IMR-90 (cell line): ENCODE measurements around the gene SPANXN1. TPM values are rescaled to one million over a fixed set of nuclear protein-coding genes. Genes with fewer than 3 reads are reported as not detected.

Experiments
- ATAC-seq: fragments of 200-7000 bp; cut with Tn5 transposase; 2 replicates; pipeline ENCODE4 v1.9.1; 2020; ENCODE audit warnings: low read depth, mild to moderate bottlenecking, moderate library complexity
- BruUV-seq: library from RNA; stranded (reverse); fragments of 400-500 nt; replicated peaks from 2 replicates; lab custom pipeline; 2021; lab: Mats Ljungman, UMichigan
- CTCF ChIA-PET: fragments of 300-600 bp; formaldehyde crosslinking; extraction: SDS; loops from one replicate; lab custom pipeline; 2021; ENCODE audit warnings: antibody characterized with exemption; lab: Yijun Ruan, JAX
- POLR2A ChIA-PET: fragments of 300-600 bp; sonication (Branson Sonifier 250); formaldehyde crosslinking; loops from one replicate; lab custom pipeline; 2022; ENCODE audit warnings: antibody characterized with exemption; ENCODE audit not compliant: unreplicated experiment; lab: Charles Lee
- DNase-seq: peaks from one replicate; pipeline ENCODE4 v3.0.0; 2013
- H2AFZ ChIP-seq: replicated peaks from 2 replicates; pipeline ENCODE3; 2013; ENCODE audit warnings: low read length, mild to moderate bottlenecking; ENCODE audit not compliant: poor library complexity
- H2AK5ac ChIP-seq: 2 replicates; pipeline ENCODE4 v1.6.1; 2013; ENCODE audit warnings: low read depth, low read length, inconsistent platforms
- H2AK9ac ChIP-seq: replicated peaks from 2 replicates; pipeline ENCODE3; 2013; ENCODE audit warnings: mild to moderate bottlenecking, low read depth, low read length, moderate library complexity; ENCODE audit not compliant: poor library complexity
- H2BK120ac ChIP-seq: 2 replicates; pipeline ENCODE4 v1.6.1; 2013; ENCODE audit warnings: low read depth, low read length, inconsistent platforms
- H2BK15ac ChIP-seq: 3 replicates; pipeline ENCODE4 v1.6.1; 2013; ENCODE audit warnings: low read depth, low read length, inconsistent platforms
- H2BK20ac ChIP-seq: 2 replicates; pipeline ENCODE4 v1.6.1; 2013; ENCODE audit warnings: low read depth, mild to moderate bottlenecking, inconsistent platforms, low read length, moderate library complexity
- H2BK5ac ChIP-seq: 2 replicates; pipeline ENCODE4 v1.6.1; 2013; ENCODE audit warnings: mild to moderate bottlenecking, low read depth, low read length, inconsistent platforms; ENCODE audit not compliant: poor library complexity, severe bottlenecking
- H3K14ac ChIP-seq: replicated peaks from 2 replicates; pipeline ENCODE4 v1.6.1; 2013; ENCODE audit warnings: low read depth, low read length, inconsistent platforms
- H3K18ac ChIP-seq: 2 replicates; pipeline ENCODE4 v1.6.1; 2013; ENCODE audit warnings: low read depth, low read length, control low read depth
- H3K23ac ChIP-seq: 2 replicates; pipeline ENCODE4 v1.6.1; 2013; ENCODE audit warnings: low read depth, low read length, inconsistent platforms
- H3K27ac ChIP-seq: 2 replicates; pipeline ENCODE4 v1.5.1; 2013; ENCODE audit warnings: mild to moderate bottlenecking, control low read depth, low read length; ENCODE audit not compliant: insufficient read depth
- H3K27me3 ChIP-seq: 2 replicates; pipeline ENCODE4 v1.6.1; 2013; ENCODE audit warnings: low read length; ENCODE audit not compliant: control insufficient read depth, insufficient read depth
- H3K36me3 ChIP-seq: 2 replicates; pipeline ENCODE4 v1.6.1; 2013; ENCODE audit warnings: low read length, mixed read lengths; ENCODE audit not compliant: control insufficient read depth, insufficient read depth
- H3K4ac ChIP-seq: 2 replicates; pipeline ENCODE4 v1.6.1; 2013; ENCODE audit warnings: low read depth, low read length, inconsistent platforms
- H3K4me1 ChIP-seq: 2 replicates; pipeline ENCODE4 v1.6.1; 2013; ENCODE audit warnings: low read length, mixed read lengths; ENCODE audit not compliant: control insufficient read depth, insufficient read depth
- H3K4me2 ChIP-seq: 2 replicates; pipeline ENCODE4 v1.6.1; 2013; ENCODE audit warnings: low read depth, mild to moderate bottlenecking, control low read depth, low read length, moderate library complexity
- H3K4me3 ChIP-seq: 2 replicates; pipeline ENCODE4 v1.5.1; 2013; ENCODE audit warnings: low read depth, mild to moderate bottlenecking, control low read depth, low read length, moderate library complexity; ENCODE audit not compliant: insufficient read depth
- H3K56ac ChIP-seq: 2 replicates; pipeline ENCODE4 v1.6.1; 2013; ENCODE audit warnings: low read length, inconsistent platforms; ENCODE audit not compliant: insufficient read depth; ENCODE audit errors: extremely low read depth
- H3K79me1 ChIP-seq, 2 experiments: 2 replicates each; pipeline ENCODE4 v1.6.1; 2013; ENCODE audit warnings: low read length in 2 of 2, inconsistent platforms in 1 of 2, low read depth in 1 of 2
- H3K9ac ChIP-seq: 2 replicates; pipeline ENCODE4 v1.6.1; 2013; ENCODE audit warnings: low read depth, low read length, control low read depth
- H3K9me1 ChIP-seq: 2 replicates; pipeline ENCODE4 v1.6.1; 2013; ENCODE audit warnings: low read length, inconsistent platforms; ENCODE audit not compliant: insufficient read depth
- H3K9me3 ChIP-seq: 2 replicates; pipeline ENCODE4 v1.6.1; 2013; ENCODE audit warnings: low read length; ENCODE audit not compliant: control insufficient read depth, insufficient read depth
- H4K20me1 ChIP-seq: 2 replicates; pipeline ENCODE4 v1.6.1; 2013; ENCODE audit warnings: low read length, inconsistent platforms; ENCODE audit not compliant: insufficient read depth
- H4K5ac ChIP-seq: 2 replicates; pipeline ENCODE4 v1.6.1; 2013; ENCODE audit warnings: mild to moderate bottlenecking, low read depth, low read length, control low read depth
- H4K8ac ChIP-seq, 2 experiments: 2 replicates each; pipeline ENCODE4 v1.6.1; 2013; ENCODE audit warnings: low read depth in 2 of 2, low read length in 2 of 2, control low read depth in 1 of 2, inconsistent platforms in 1 of 2
- H4K91ac ChIP-seq: 2 replicates; pipeline ENCODE4 v1.6.1; 2013; ENCODE audit warnings: low read depth, low read length, inconsistent platforms; ENCODE audit not compliant: insufficient read depth
- BHLHE40 ChIP-seq: fragments of 150-350 bp; IDR thresholded peaks from 2 replicates; pipeline ENCODE4 v1.6.1; 2016; ENCODE audit warnings: mild to moderate bottlenecking, low read depth, low read length
- CEBPB ChIP-seq: IDR thresholded peaks from 2 replicates; pipeline ENCODE4 v1.6.1; 2012; ENCODE audit warnings: low read depth, low read length, improper control_type of control experiment
- CHD1 ChIP-seq: IDR thresholded peaks from 2 replicates; pipeline ENCODE4 v1.6.1; 2012; ENCODE audit warnings: low read depth, low read length, improper control_type of control experiment
- FOS ChIP-seq: fragments of 150-350 bp; IDR thresholded peaks from 2 replicates; pipeline ENCODE4 v1.6.1; 2016; ENCODE audit warnings: low read depth, low read length
- MAFK ChIP-seq: IDR thresholded peaks from 2 replicates; pipeline ENCODE4 v1.6.1; 2012; ENCODE audit warnings: low read depth, low read length, improper control_type of control experiment
- MAZ ChIP-seq: IDR thresholded peaks from 2 replicates; pipeline ENCODE4 v1.6.1; 2012; ENCODE audit warnings: low read depth, mild to moderate bottlenecking, low read length, improper control_type of control experiment, moderate library complexity, borderline replicate concordance
- POLR2A ChIP-seq: IDR thresholded peaks from 2 replicates; pipeline ENCODE4 v1.6.1; 2012; ENCODE audit warnings: mild to moderate bottlenecking, low read depth, low read length
- RCOR1 ChIP-seq: IDR thresholded peaks from 2 replicates; pipeline ENCODE4 v1.6.1; 2012; ENCODE audit warnings: mild to moderate bottlenecking, low read length, improper control_type of control experiment; ENCODE audit not compliant: insufficient replicate concordance
- RFX5 ChIP-seq: IDR thresholded peaks from 2 replicates; pipeline ENCODE4 v1.8.0; 2012; ENCODE audit warnings: low read depth, mild to moderate bottlenecking, low read length, moderate library complexity
- SMC3 ChIP-seq: fragments of 150-350 bp; IDR thresholded peaks from 2 replicates; pipeline ENCODE4 v1.6.1; 2016; ENCODE audit warnings: low read depth, mild to moderate bottlenecking, antibody characterized with exemption, low read length, moderate library complexity
- WGBS, 2 experiments: methylation state at CpG; one replicate each; pipeline versions ENCODE4 v1.1.5 to v1.1.7; 2013; ENCODE audit warnings: missing lambda C conversion rate in 2 of 2; ENCODE audit not compliant: insufficient read length in 1 of 2; ENCODE audit errors: extremely low coverage in 2 of 2; 5-methylcytosine and 5-hydroxymethylcytosine counted together
- dilution Hi-C: fragments of 300-500 bp; cut with HindIII; formaldehyde crosslinking; loops from one replicate; pipeline ENCODE4 v1.14.3; 2018; ENCODE audit warnings: low sequenced_read_pairs; ENCODE audit not compliant: unreplicated experiment
- in situ Hi-C: fragments of 300-500 bp; cut with MboI; formaldehyde crosslinking; loops from 3 replicates; pipeline ENCODE4 v1.14.3; 2019; ENCODE audit warnings: low sequenced_read_pairs, inconsistent platforms, mixed read lengths
- intact Hi-C: fragments of 100-400 bp; cut with micrococcal nuclease; formaldehyde crosslinking; loops from 2 replicates; pipeline ENCODE4 v1.10.0; 2022
- polyA plus RNA-seq, 3 experiments: library from polyadenylated mRNA; depleted of rRNA; stranded (reverse); fragments of >200 nt; gene quantifications; 2 replicates each; pipeline ENCODE4 v1.2.3, GENCODE V29; 2012; ENCODE audit warnings: low replicate concordance in 1 of 3
- total RNA-seq: library from RNA; depleted of rRNA; stranded (reverse); fragments of >200 nt; gene quantifications from 2 replicates; pipeline ENCODE4 v1.2.3, GENCODE V29; 2012
- TF ChIP-seq, protein P1 (sequence below): conservative IDR thresholded peaks from 2 replicates; pipeline ENCODE4 v1.5.1; 2012; ENCODE audit warnings: mild to moderate bottlenecking, low read depth, low read length, improper control_type of control experiment
- TF ChIP-seq, protein P2 (sequence below): fragments of 150-350 bp; IDR thresholded peaks from 2 replicates; pipeline ENCODE4 v1.6.1; 2017; ENCODE audit warnings: mild to moderate bottlenecking, antibody characterized with exemption, low read length, low read depth

Gene SPANXN1
- total and polyA plus RNA-seq, 2 of the 4 experiments (the other 2 are of a cell fraction): not detected

DNA sequence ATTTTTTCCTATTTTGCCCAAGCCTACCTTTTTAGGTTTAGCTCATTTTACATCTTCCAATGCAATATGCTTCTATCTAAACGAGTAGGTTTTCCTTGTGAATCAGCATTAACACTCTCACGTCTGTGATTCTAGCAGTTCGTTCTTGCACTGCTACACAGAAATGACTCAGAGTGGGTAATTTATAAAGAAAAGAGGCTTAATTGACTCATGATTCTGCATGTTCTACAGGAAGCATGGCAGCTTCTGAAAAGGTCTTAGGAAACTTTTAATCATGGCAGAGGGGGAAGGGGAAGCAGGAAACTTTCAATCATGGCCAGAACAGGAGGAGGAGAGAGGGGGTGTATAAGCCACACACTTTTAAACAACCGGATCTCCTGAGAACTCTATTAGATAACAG, 44.9 kb downstream of the SPANXN1 start:
- TF ChIP-seq SMC3 (no peak), RFX5 (no peak), MAFK (no peak), FOS (no peak), CEBPB (no peak), RCOR1 (no peak), CHD1 (no peak), POLR2A (no peak), BHLHE40 (no peak), MAZ (no peak)
- TF ChIP-seq, protein P1, sequence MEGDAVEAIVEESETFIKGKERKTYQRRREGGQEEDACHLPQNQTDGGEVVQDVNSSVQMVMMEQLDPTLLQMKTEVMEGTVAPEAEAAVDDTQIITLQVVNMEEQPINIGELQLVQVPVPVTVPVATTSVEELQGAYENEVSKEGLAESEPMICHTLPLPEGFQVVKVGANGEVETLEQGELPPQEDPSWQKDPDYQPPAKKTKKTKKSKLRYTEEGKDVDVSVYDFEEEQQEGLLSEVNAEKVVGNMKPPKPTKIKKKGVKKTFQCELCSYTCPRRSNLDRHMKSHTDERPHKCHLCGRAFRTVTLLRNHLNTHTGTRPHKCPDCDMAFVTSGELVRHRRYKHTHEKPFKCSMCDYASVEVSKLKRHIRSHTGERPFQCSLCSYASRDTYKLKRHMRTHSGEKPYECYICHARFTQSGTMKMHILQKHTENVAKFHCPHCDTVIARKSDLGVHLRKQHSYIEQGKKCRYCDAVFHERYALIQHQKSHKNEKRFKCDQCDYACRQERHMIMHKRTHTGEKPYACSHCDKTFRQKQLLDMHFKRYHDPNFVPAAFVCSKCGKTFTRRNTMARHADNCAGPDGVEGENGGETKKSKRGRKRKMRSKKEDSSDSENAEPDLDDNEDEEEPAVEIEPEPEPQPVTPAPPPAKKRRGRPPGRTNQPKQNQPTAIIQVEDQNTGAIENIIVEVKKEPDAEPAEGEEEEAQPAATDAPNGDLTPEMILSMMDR: no peak
- TF ChIP-seq, protein P2, sequence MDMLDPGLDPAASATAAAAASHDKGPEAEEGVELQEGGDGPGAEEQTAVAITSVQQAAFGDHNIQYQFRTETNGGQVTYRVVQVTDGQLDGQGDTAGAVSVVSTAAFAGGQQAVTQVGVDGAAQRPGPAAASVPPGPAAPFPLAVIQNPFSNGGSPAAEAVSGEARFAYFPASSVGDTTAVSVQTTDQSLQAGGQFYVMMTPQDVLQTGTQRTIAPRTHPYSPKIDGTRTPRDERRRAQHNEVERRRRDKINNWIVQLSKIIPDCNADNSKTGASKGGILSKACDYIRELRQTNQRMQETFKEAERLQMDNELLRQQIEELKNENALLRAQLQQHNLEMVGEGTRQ: no peak

More for the DNA sequence above, 44.9 kb downstream of the SPANXN1 start:
- no peak overlapping the region for H3K4me2 ChIP-seq
- H3K27me3 ChIP-seq: no peaks in the 10 kb centered on the region
- no peak overlapping the region for H3K9ac ChIP-seq
- no peak overlapping the region for H4K5ac ChIP-seq
- no peak overlapping the region for H4K8ac ChIP-seq
- H3K4ac ChIP-seq: no peak overlapping the region
- no peak overlapping the region for H2BK120ac ChIP-seq
- no peak overlapping the region for H2AFZ ChIP-seq
- H4K20me1 ChIP-seq: no peaks in the 10 kb centered on the region
- no peak overlapping the region for H3K18ac ChIP-seq
- no peak overlapping the region for H3K27ac ChIP-seq
- dilution Hi-C loops (no loop called here), intact Hi-C loops (no loop called here), in situ Hi-C loops (no loop called here)
- no CpG with 5 or more reads among the region's 4 CpGs for WGBS, 2 experiments
- CTCF ChIA-PET: no interaction called here
- H3K4me3 ChIP-seq: no peak overlapping the region
- DNase-seq (no peak), ATAC-seq (no peak)
- H3K23ac ChIP-seq: no peak overlapping the region
- H3K9me3 ChIP-seq: peaks cover 3% of the 10 kb centered on the region; the same call in 1 of the 2 replicates
- POLR2A ChIA-PET: no interaction called here
- H2BK15ac ChIP-seq: no peak overlapping the region
- H3K14ac ChIP-seq: no peak overlapping the region
- no peak overlapping the region for H2BK5ac ChIP-seq
- no peaks in the 10 kb centered on the region for H3K79me1 ChIP-seq
- H3K56ac ChIP-seq: no peak overlapping the region
- H2AK5ac ChIP-seq: no peak overlapping the region
- no TSS peak for BruUV-seq
- no peak overlapping the region for H2BK20ac ChIP-seq
- no peaks in the 10 kb centered on the region for H3K9me1 ChIP-seq
- H4K91ac ChIP-seq: no peak overlapping the region
- H3K4me1 ChIP-seq: no peaks in the 10 kb centered on the region
- no peak overlapping the region for H2AK9ac ChIP-seq
- no peaks in the 10 kb centered on the region for H3K36me3 ChIP-seq
